HepG2 (cell line): Measurements from ENCODE around the gene BEX5.

Experiments
- HDAC6 ChIP-seq: fragments of 200-600 bp; sonication (generic); IDR thresholded peaks from 2 replicates; pipeline ENCODE4 v1.7.0; 2017; ENCODE audit warnings: mild to moderate bottlenecking, antibody characterized with exemption, low read length, low read depth
- POLR2A ChIP-seq, 2 experiments: IDR thresholded peaks; 2 replicates each; pipeline ENCODE4 v1.6.1; 2011; ENCODE audit warnings: low read depth in 2 of 2, low read length in 2 of 2, mild to moderate bottlenecking in 1 of 2, moderate library complexity in 1 of 2; ENCODE audit not compliant: insufficient read depth in 1 of 2
- RXRA ChIP-seq: sonication (generic); formaldehyde crosslinking; IDR thresholded peaks from 2 replicates; pipeline ENCODE4 v1.5.1; 2020; ENCODE audit warnings: missing genetic modification reagents
- ZNF253 ChIP-seq: sonication (generic); formaldehyde crosslinking; IDR thresholded peaks from 2 replicates; pipeline ENCODE4 v1.8.0; 2022; ENCODE audit warnings: mild to moderate bottlenecking, missing genetic modification reagents, borderline replicate concordance
- ZNF33A ChIP-seq: sonication (generic); formaldehyde crosslinking; IDR thresholded peaks from 2 replicates; pipeline ENCODE4 v1.5.1; 2020; ENCODE audit warnings: missing genetic modification reagents, mild to moderate bottlenecking, moderate library complexity, borderline replicate concordance
- ZNF343 ChIP-seq: sonication (generic); formaldehyde crosslinking; IDR thresholded peaks from 2 replicates; pipeline ENCODE4 v1.4.0; 2020; ENCODE audit warnings: mild to moderate bottlenecking, missing genetic modification reagents
- ZNF709 ChIP-seq: sonication (generic); formaldehyde crosslinking; IDR thresholded peaks from 2 replicates; pipeline ENCODE4 v1.5.0; 2020; ENCODE audit warnings: mild to moderate bottlenecking, missing genetic modification reagents
- ZZZ3 ChIP-seq: sonication (generic); formaldehyde crosslinking; IDR thresholded peaks from 2 replicates; pipeline ENCODE4 v1.4.0; 2020; ENCODE audit warnings: missing genetic modification reagents, mild to moderate bottlenecking, borderline replicate concordance
- TF ChIP-seq, protein P1 (sequence below): sonication (generic); formaldehyde crosslinking; IDR thresholded peaks from 2 replicates; pipeline ENCODE4 v1.5.0; 2020; ENCODE audit warnings: mild to moderate bottlenecking, missing genetic modification reagents, borderline replicate concordance
- TF ChIP-seq, protein P2 (sequence below): IDR thresholded peaks from 2 replicates; pipeline ENCODE4 v1.6.1; 2012; ENCODE audit warnings: inconsistent platforms
- TF ChIP-seq, protein P3 (sequence below): sonication (generic); formaldehyde crosslinking; IDR thresholded peaks from 2 replicates; pipeline ENCODE4 v1.5.0; 2020; ENCODE audit warnings: mild to moderate bottlenecking, missing genetic modification reagents, moderate library complexity

DNA sequence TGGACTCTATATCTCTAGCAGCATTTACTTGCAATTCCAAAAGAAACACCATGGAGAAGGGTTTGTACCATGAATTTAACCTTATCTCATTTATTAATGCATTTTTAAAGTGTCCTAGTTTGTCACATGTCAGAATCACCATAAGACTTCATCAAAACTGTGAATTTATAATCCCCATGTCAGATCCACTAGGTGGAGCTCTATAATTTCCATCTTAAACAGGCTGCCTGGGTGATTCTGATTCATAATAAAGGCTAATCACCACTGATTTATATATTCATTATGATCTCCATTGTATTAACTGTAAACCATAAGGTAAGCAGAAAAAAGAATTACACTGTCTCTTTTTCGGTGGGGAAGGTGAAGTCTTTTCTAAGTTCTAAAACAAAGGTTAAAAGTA lies 26.3 kb downstream of the BEX5 start:
- TF ChIP-seq, protein P1, sequence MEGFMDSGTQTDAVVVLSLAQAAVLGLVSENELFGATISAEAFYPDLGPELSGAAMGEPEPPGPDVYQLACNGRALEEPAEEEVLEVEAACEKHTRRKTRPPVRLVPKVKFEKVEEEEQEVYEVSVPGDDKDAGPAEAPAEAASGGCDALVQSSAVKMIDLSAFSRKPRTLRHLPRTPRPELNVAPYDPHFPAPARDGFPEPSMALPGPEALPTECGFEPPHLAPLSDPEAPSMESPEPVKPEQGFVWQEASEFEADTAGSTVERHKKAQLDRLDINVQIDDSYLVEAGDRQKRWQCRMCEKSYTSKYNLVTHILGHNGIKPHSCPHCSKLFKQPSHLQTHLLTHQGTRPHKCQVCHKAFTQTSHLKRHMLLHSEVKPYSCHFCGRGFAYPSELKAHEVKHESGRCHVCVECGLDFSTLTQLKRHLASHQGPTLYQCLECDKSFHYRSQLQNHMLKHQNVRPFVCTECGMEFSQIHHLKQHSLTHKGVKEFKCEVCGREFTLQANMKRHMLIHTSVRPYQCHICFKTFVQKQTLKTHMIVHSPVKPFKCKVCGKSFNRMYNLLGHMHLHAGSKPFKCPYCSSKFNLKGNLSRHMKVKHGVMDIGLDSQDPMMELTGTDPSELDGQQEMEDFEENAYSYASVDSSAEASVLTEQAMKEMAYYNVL (CRISPR knock-in tag): no peak
- TF ChIP-seq HDAC6 (no peak), ZNF343 (CRISPR knock-in tag) (no peak), RXRA (CRISPR knock-in tag) (no peak), ZNF253 (CRISPR knock-in tag) (no peak), ZZZ3 (no peak), ZNF709 (CRISPR knock-in tag) (no peak), ZNF33A (CRISPR knock-in tag) (no peak), POLR2A (IDR thresholded peaks at IDR 0.05; ENCODE audit: insufficient read depth in 1 of 2, low read depth in 2 of 2, low read length in 2 of 2) (no peak)
- TF ChIP-seq, protein P2, sequence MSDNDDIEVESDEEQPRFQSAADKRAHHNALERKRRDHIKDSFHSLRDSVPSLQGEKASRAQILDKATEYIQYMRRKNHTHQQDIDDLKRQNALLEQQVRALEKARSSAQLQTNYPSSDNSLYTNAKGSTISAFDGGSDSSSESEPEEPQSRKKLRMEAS: no peak
- TF ChIP-seq, protein P3, sequence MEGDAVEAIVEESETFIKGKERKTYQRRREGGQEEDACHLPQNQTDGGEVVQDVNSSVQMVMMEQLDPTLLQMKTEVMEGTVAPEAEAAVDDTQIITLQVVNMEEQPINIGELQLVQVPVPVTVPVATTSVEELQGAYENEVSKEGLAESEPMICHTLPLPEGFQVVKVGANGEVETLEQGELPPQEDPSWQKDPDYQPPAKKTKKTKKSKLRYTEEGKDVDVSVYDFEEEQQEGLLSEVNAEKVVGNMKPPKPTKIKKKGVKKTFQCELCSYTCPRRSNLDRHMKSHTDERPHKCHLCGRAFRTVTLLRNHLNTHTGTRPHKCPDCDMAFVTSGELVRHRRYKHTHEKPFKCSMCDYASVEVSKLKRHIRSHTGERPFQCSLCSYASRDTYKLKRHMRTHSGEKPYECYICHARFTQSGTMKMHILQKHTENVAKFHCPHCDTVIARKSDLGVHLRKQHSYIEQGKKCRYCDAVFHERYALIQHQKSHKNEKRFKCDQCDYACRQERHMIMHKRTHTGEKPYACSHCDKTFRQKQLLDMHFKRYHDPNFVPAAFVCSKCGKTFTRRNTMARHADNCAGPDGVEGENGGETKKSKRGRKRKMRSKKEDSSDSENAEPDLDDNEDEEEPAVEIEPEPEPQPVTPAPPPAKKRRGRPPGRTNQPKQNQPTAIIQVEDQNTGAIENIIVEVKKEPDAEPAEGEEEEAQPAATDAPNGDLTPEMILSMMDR (CRISPR knock-in tag): no peak
